ENCODE results near the gene PAPPA.

DNA sequence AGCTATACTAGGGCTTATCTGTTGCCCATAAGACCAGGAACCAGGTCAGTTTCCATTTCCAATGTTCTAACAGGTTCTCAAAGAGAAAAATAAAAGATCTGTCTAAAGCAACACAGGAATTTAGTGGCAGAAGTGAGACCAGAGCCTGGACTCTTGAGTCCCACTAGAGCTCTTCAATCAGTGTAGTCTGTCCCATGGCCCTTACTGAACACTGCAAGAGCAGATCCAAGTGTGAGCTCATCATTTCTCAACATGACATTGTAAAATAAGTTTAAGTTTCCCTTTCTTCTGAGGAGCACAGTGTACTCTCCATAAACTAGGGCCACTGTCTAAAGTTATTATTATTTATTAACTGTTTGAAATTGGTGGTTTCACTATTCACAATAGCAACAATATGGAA is 8.6 kb upstream of the PAPPA start:
- TF ChIP-seq POLR2AphosphoS5 (IDR thresholded peaks at IDR 0.05; ENCODE audit: low read depth, low read length) (no peak), CEBPB (IDR thresholded peaks at IDR 0.05; ENCODE audit: low read depth) (no peak), POLR2A (IDR thresholded peaks at IDR 0.05; ENCODE audit: borderline replicate concordance, extremely low read depth, insufficient read depth, insufficient read length) (no peak)
- TF ChIP-seq, protein P1, sequence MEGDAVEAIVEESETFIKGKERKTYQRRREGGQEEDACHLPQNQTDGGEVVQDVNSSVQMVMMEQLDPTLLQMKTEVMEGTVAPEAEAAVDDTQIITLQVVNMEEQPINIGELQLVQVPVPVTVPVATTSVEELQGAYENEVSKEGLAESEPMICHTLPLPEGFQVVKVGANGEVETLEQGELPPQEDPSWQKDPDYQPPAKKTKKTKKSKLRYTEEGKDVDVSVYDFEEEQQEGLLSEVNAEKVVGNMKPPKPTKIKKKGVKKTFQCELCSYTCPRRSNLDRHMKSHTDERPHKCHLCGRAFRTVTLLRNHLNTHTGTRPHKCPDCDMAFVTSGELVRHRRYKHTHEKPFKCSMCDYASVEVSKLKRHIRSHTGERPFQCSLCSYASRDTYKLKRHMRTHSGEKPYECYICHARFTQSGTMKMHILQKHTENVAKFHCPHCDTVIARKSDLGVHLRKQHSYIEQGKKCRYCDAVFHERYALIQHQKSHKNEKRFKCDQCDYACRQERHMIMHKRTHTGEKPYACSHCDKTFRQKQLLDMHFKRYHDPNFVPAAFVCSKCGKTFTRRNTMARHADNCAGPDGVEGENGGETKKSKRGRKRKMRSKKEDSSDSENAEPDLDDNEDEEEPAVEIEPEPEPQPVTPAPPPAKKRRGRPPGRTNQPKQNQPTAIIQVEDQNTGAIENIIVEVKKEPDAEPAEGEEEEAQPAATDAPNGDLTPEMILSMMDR (IDR thresholded peaks at IDR 0.05 in 2 of 3, conservative IDR thresholded peaks at IDR 0.05 in 1 of 3; ENCODE audit: borderline replicate concordance in 1 of 3, insufficient read depth in 1 of 3, low read depth in 2 of 3, low read length in 2 of 3) = no peak
- TF ChIP-seq, protein P2, sequence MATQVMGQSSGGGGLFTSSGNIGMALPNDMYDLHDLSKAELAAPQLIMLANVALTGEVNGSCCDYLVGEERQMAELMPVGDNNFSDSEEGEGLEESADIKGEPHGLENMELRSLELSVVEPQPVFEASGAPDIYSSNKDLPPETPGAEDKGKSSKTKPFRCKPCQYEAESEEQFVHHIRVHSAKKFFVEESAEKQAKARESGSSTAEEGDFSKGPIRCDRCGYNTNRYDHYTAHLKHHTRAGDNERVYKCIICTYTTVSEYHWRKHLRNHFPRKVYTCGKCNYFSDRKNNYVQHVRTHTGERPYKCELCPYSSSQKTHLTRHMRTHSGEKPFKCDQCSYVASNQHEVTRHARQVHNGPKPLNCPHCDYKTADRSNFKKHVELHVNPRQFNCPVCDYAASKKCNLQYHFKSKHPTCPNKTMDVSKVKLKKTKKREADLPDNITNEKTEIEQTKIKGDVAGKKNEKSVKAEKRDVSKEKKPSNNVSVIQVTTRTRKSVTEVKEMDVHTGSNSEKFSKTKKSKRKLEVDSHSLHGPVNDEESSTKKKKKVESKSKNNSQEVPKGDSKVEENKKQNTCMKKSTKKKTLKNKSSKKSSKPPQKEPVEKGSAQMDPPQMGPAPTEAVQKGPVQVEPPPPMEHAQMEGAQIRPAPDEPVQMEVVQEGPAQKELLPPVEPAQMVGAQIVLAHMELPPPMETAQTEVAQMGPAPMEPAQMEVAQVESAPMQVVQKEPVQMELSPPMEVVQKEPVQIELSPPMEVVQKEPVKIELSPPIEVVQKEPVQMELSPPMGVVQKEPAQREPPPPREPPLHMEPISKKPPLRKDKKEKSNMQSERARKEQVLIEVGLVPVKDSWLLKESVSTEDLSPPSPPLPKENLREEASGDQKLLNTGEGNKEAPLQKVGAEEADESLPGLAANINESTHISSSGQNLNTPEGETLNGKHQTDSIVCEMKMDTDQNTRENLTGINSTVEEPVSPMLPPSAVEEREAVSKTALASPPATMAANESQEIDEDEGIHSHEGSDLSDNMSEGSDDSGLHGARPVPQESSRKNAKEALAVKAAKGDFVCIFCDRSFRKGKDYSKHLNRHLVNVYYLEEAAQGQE (IDR thresholded peaks at IDR 0.05; ENCODE audit: low read depth) = no peak
